Measurements from ENCODE around the gene DCC. TPM values are rescaled to one million over a fixed set of nuclear protein-coding genes. Genes with fewer than 3 reads are reported as not detected.

The DCC gene
- total RNA-seq, 1 experiment from 2014 or later = not detected

DNA sequence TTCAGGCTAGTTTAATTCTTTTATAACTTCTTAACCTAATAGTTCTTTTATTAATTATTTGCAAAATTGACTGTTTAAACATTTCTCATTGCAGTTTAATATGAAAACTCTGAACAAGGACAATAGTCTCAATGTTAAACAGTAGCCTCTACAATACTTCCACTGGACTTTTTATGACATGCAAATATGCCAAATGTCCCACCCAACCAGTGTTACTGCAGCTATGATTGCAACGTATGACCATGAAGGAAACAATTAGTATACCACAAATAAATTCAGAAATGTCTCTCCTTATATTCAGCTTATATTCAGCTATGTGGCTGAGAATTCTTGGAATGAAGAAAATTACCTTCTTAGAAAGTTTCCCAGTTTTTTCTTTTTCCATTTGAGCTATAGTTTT, 688.6 kb downstream of the DCC start:
- no peaks in the 10 kb centered on the region for H3K4me1 ChIP-seq (ENCODE audit: control insufficient read depth in 1 of 2, insufficient read depth in 2 of 2, low read length in 2 of 2)
- H3K79me2 ChIP-seq (ENCODE audit: insufficient read depth, low read length) = no peaks in the 10 kb centered on the region
- intact Hi-C loops (cut with micrococcal nuclease) = no loop called here
- peaks cover 12 to 19% of the 10 kb centered on the region in 2 experiments; a peak in 2 of 4 replicates for H3K9me3 ChIP-seq (ENCODE audit: control insufficient read depth in 1 of 2, insufficient read depth in 1 of 2, low read depth in 1 of 2, low read length in 2 of 2)
- RAD21 ChIA-PET (ENCODE audit: low non-redundant PET in 1 of 2, low total read pairs in 2 of 2, uncharacterized antibody in 2 of 2, unreplicated experiment in 2 of 2) = no interaction called here
- H4K20me1 ChIP-seq (ENCODE audit: insufficient read depth) = no peaks in the 10 kb centered on the region
- ATAC-seq = no peak
- no peaks in the 10 kb centered on the region for H3K9me2 ChIP-seq (ENCODE audit: insufficient read depth)
- no peaks in the 10 kb centered on the region for H3K36me3 ChIP-seq (ENCODE audit: control insufficient read depth in 1 of 2, insufficient read depth in 2 of 2, low read length in 2 of 2)
- H3K27ac ChIP-seq (ENCODE audit: low read depth, low read length) = no peak overlapping the region
- H3K4me2 ChIP-seq (ENCODE audit: low read length) = no peak overlapping the region
- no peaks in the 10 kb centered on the region for H3K27me3 ChIP-seq (ENCODE audit: insufficient read depth, low read length)
- H3K4me3 ChIP-seq (replicated peaks in 1 of 2; ENCODE audit: low read depth in 1 of 2, low read length in 2 of 2) = no peak overlapping the region
- CTCF ChIA-PET = no interaction called here
- TF ChIP-seq ZNF274 (IDR thresholded peaks at IDR 0.05; ENCODE audit: low read depth, low read length) = no peak
- no peak for TF ChIP-seq CBX3 (IDR thresholded peaks at IDR 0.05; ENCODE audit: low read depth)
- TF ChIP-seq YY1 (IDR thresholded peaks at IDR 0.05; ENCODE audit: extremely low read depth, insufficient replicate concordance, low read depth, low read length) = no peak
- TF ChIP-seq TCF7L2 (IDR thresholded peaks at IDR 0.05; ENCODE audit: borderline replicate concordance, extremely low read depth, insufficient read depth, insufficient read length) = no peak
- TF ChIP-seq, protein P1, sequence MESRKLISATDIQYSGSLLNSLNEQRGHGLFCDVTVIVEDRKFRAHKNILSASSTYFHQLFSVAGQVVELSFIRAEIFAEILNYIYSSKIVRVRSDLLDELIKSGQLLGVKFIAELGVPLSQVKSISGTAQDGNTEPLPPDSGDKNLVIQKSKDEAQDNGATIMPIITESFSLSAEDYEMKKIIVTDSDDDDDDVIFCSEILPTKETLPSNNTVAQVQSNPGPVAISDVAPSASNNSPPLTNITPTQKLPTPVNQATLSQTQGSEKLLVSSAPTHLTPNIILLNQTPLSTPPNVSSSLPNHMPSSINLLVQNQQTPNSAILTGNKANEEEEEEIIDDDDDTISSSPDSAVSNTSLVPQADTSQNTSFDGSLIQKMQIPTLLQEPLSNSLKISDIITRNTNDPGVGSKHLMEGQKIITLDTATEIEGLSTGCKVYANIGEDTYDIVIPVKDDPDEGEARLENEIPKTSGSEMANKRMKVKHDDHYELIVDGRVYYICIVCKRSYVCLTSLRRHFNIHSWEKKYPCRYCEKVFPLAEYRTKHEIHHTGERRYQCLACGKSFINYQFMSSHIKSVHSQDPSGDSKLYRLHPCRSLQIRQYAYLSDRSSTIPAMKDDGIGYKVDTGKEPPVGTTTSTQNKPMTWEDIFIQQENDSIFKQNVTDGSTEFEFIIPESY (IDR thresholded peaks at IDR 0.05; ENCODE audit: extremely low read depth, insufficient replicate concordance, low read length) = no peak
- TF ChIP-seq CEBPB (IDR thresholded peaks at IDR 0.05; ENCODE audit: low read depth) = no peak
- TF ChIP-seq ZFX (IDR thresholded peaks at IDR 0.05) = no peak
- no peak for TF ChIP-seq EZH2 (IDR thresholded peaks at IDR 0.05)
- TF ChIP-seq FOSL1 (IDR thresholded peaks at IDR 0.05; ENCODE audit: low read depth) = no peak
- TF ChIP-seq SRF (IDR thresholded peaks at IDR 0.05; ENCODE audit: low read depth) = no peak
- no peak for TF ChIP-seq SIN3A (IDR thresholded peaks at IDR 0.05; ENCODE audit: low read depth)
- TF ChIP-seq POLR2A (IDR thresholded peaks at IDR 0.05; ENCODE audit: borderline replicate concordance, extremely low read depth, insufficient read depth, insufficient read length) = no peak
- no peak for TF ChIP-seq MAX (IDR thresholded peaks at IDR 0.05)
- no peak for TF ChIP-seq SP1 (IDR thresholded peaks at IDR 0.05; ENCODE audit: low read depth)
- TF ChIP-seq, protein P2, sequence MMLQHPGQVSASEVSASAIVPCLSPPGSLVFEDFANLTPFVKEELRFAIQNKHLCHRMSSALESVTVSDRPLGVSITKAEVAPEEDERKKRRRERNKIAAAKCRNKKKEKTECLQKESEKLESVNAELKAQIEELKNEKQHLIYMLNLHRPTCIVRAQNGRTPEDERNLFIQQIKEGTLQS (IDR thresholded peaks at IDR 0.05) = no peak
- no peak for TF ChIP-seq CTCF (IDR thresholded peaks at IDR 0.05 in 2 of 3, conservative IDR thresholded peaks at IDR 0.05 in 1 of 3; ENCODE audit: borderline replicate concordance in 1 of 3, insufficient read depth in 1 of 3, low read depth in 2 of 3, low read length in 2 of 3)
- no peak for TF ChIP-seq REST (IDR thresholded peaks at IDR 0.05; ENCODE audit: low read depth)
- no peak for TF ChIP-seq ELF1 (IDR thresholded peaks at IDR 0.05; ENCODE audit: borderline replicate concordance, low read depth)
- no peak for TF ChIP-seq EGR1 (IDR thresholded peaks at IDR 0.05; ENCODE audit: low read depth)
- TF ChIP-seq POLR2AphosphoS5 (IDR thresholded peaks at IDR 0.05; ENCODE audit: low read depth, low read length) = no peak
- BruUV-seq (replicated peaks) = no TSS peak
- H3K9ac ChIP-seq (ENCODE audit: low read length) = no peak overlapping the region
- no peak overlapping the region for H2AFZ ChIP-seq (ENCODE audit: low read depth, low read length, poor library complexity, severe bottlenecking)
- no peak for DNase-seq (ENCODE audit: low read depth, low spot score)
- POLR2A ChIA-PET = no interaction called here

Measured in HCT116 (cell line).